ENCODE results near the gene GPR148. TPM values are rescaled to one million over a fixed set of nuclear protein-coding genes. Genes with fewer than 3 reads are reported as not detected.

The GPR148 gene
- polyA plus RNA-seq, 2 of the 4 experiments (the other 2 are of a cell fraction): not detected

Other genes starting within 250 kb of the GPR148 start
- gene POTEI, start 219.7 kb upstream of the GPR148 start, polyA plus RNA-seq (2011; rRNA removed): 0.01 and 0.04 TPM in 2 replicates
- 0.04 TPM in 1 of 3 replicates, not detected in the others for gene POTEI, start 219.7 kb upstream of the GPR148 start, polyA plus RNA-seq (2017; fragmentation: RNase III; extraction: RNeasy Plus Mini Kit Qiagen cat#74134 plus additional on column Dnase treatment)
- not detected in 2 replicates for gene CFC1B, start 207.8 kb upstream of the GPR148 start, polyA plus RNA-seq (2011; rRNA removed)
- not detected in 3 replicates for gene CFC1B, start 207.8 kb upstream of the GPR148 start, polyA plus RNA-seq (2017; fragmentation: RNase III; extraction: RNeasy Plus Mini Kit Qiagen cat#74134 plus additional on column Dnase treatment)
- gene CFC1, start 129.5 kb upstream of the GPR148 start, polyA plus RNA-seq (2011; rRNA removed): not detected in 2 replicates
- not detected in 3 replicates for gene CFC1, start 129.5 kb upstream of the GPR148 start, polyA plus RNA-seq (2017; fragmentation: RNase III; extraction: RNeasy Plus Mini Kit Qiagen cat#74134 plus additional on column Dnase treatment)
- 0.01 TPM in 1 of 2 replicates, not detected in the other for gene POTEJ, start 117.6 kb upstream of the GPR148 start, polyA plus RNA-seq (2011; rRNA removed)
- 0.07 TPM in 1 of 3 replicates, not detected in the others for gene POTEJ, start 117.6 kb upstream of the GPR148 start, polyA plus RNA-seq (2017; fragmentation: RNase III; extraction: RNeasy Plus Mini Kit Qiagen cat#74134 plus additional on column Dnase treatment)
- not detected in 2 replicates for gene AMER3, start 26.5 kb downstream of the GPR148 start, polyA plus RNA-seq (2011; rRNA removed)
- gene AMER3, start 26.5 kb downstream of the GPR148 start, polyA plus RNA-seq (2017; fragmentation: RNase III; extraction: RNeasy Plus Mini Kit Qiagen cat#74134 plus additional on column Dnase treatment): not detected in 3 replicates
- gene ARHGEF4, start 107.8 kb downstream of the GPR148 start, polyA plus RNA-seq (2011; rRNA removed): 1.00 and 1.5 TPM in 2 replicates
- 2.1 to 2.5 TPM (median 2.2 TPM) in 3 replicates for gene ARHGEF4, start 107.8 kb downstream of the GPR148 start, polyA plus RNA-seq (2017; fragmentation: RNase III; extraction: RNeasy Plus Mini Kit Qiagen cat#74134 plus additional on column Dnase treatment)